IMR-90 (cell line): ENCODE results near the gene NFATC1. TPM values are rescaled to one million over a fixed set of nuclear protein-coding genes. Genes with fewer than 3 reads are reported as not detected.

Experiments used
- ATAC-seq: fragments of 200-7000 bp; cut with Tn5 transposase; 2 replicates; pipeline ENCODE4 v1.9.1; 2020; ENCODE audit warnings: low read depth, mild to moderate bottlenecking, moderate library complexity
- BruUV-seq: library from RNA; stranded (reverse); fragments of 400-500 nt; replicated peaks from 2 replicates; lab custom pipeline; 2021; lab: Mats Ljungman, UMichigan
- CTCF ChIA-PET: fragments of 300-600 bp; formaldehyde crosslinking; extraction: SDS; loops from one replicate; lab custom pipeline; 2021; ENCODE audit warnings: antibody characterized with exemption; lab: Yijun Ruan, JAX
- POLR2A ChIA-PET: fragments of 300-600 bp; sonication (Branson Sonifier 250); formaldehyde crosslinking; loops from one replicate; lab custom pipeline; 2022; ENCODE audit warnings: antibody characterized with exemption; ENCODE audit not compliant: unreplicated experiment; lab: Charles Lee
- DNase-seq: peaks from one replicate; pipeline ENCODE4 v3.0.0; 2013
- H2AFZ ChIP-seq: replicated peaks from 2 replicates; pipeline ENCODE3; 2013; ENCODE audit warnings: low read length, mild to moderate bottlenecking; ENCODE audit not compliant: poor library complexity
- H2AK5ac ChIP-seq: 2 replicates; pipeline ENCODE4 v1.6.1; 2013; ENCODE audit warnings: low read depth, low read length, inconsistent platforms
- H2AK9ac ChIP-seq: replicated peaks from 2 replicates; pipeline ENCODE3; 2013; ENCODE audit warnings: mild to moderate bottlenecking, low read depth, low read length, moderate library complexity; ENCODE audit not compliant: poor library complexity
- H2BK120ac ChIP-seq: 2 replicates; pipeline ENCODE4 v1.6.1; 2013; ENCODE audit warnings: low read depth, low read length, inconsistent platforms
- H2BK15ac ChIP-seq: 3 replicates; pipeline ENCODE4 v1.6.1; 2013; ENCODE audit warnings: low read depth, low read length, inconsistent platforms
- H2BK20ac ChIP-seq: 2 replicates; pipeline ENCODE4 v1.6.1; 2013; ENCODE audit warnings: low read depth, mild to moderate bottlenecking, inconsistent platforms, low read length, moderate library complexity
- H2BK5ac ChIP-seq: 2 replicates; pipeline ENCODE4 v1.6.1; 2013; ENCODE audit warnings: mild to moderate bottlenecking, low read depth, low read length, inconsistent platforms; ENCODE audit not compliant: poor library complexity, severe bottlenecking
- H3K14ac ChIP-seq: replicated peaks from 2 replicates; pipeline ENCODE4 v1.6.1; 2013; ENCODE audit warnings: low read depth, low read length, inconsistent platforms
- H3K18ac ChIP-seq: 2 replicates; pipeline ENCODE4 v1.6.1; 2013; ENCODE audit warnings: low read depth, low read length, control low read depth
- H3K23ac ChIP-seq: 2 replicates; pipeline ENCODE4 v1.6.1; 2013; ENCODE audit warnings: low read depth, low read length, inconsistent platforms
- H3K27ac ChIP-seq: 2 replicates; pipeline ENCODE4 v1.5.1; 2013; ENCODE audit warnings: mild to moderate bottlenecking, control low read depth, low read length; ENCODE audit not compliant: insufficient read depth
- H3K27me3 ChIP-seq: 2 replicates; pipeline ENCODE4 v1.6.1; 2013; ENCODE audit warnings: low read length; ENCODE audit not compliant: control insufficient read depth, insufficient read depth
- H3K36me3 ChIP-seq: 2 replicates; pipeline ENCODE4 v1.6.1; 2013; ENCODE audit warnings: low read length, mixed read lengths; ENCODE audit not compliant: control insufficient read depth, insufficient read depth
- H3K4ac ChIP-seq: 2 replicates; pipeline ENCODE4 v1.6.1; 2013; ENCODE audit warnings: low read depth, low read length, inconsistent platforms
- H3K4me1 ChIP-seq: 2 replicates; pipeline ENCODE4 v1.6.1; 2013; ENCODE audit warnings: low read length, mixed read lengths; ENCODE audit not compliant: control insufficient read depth, insufficient read depth
- H3K4me2 ChIP-seq: 2 replicates; pipeline ENCODE4 v1.6.1; 2013; ENCODE audit warnings: low read depth, mild to moderate bottlenecking, control low read depth, low read length, moderate library complexity
- H3K4me3 ChIP-seq: 2 replicates; pipeline ENCODE4 v1.5.1; 2013; ENCODE audit warnings: low read depth, mild to moderate bottlenecking, control low read depth, low read length, moderate library complexity; ENCODE audit not compliant: insufficient read depth
- H3K56ac ChIP-seq: 2 replicates; pipeline ENCODE4 v1.6.1; 2013; ENCODE audit warnings: low read length, inconsistent platforms; ENCODE audit not compliant: insufficient read depth; ENCODE audit errors: extremely low read depth
- H3K79me1 ChIP-seq, 2 experiments: 2 replicates each; pipeline ENCODE4 v1.6.1; 2013; ENCODE audit warnings: low read length in 2 of 2, inconsistent platforms in 1 of 2, low read depth in 1 of 2
- H3K9ac ChIP-seq: 2 replicates; pipeline ENCODE4 v1.6.1; 2013; ENCODE audit warnings: low read depth, low read length, control low read depth
- H3K9me1 ChIP-seq: 2 replicates; pipeline ENCODE4 v1.6.1; 2013; ENCODE audit warnings: low read length, inconsistent platforms; ENCODE audit not compliant: insufficient read depth
- H3K9me3 ChIP-seq: 2 replicates; pipeline ENCODE4 v1.6.1; 2013; ENCODE audit warnings: low read length; ENCODE audit not compliant: control insufficient read depth, insufficient read depth
- H4K20me1 ChIP-seq: 2 replicates; pipeline ENCODE4 v1.6.1; 2013; ENCODE audit warnings: low read length, inconsistent platforms; ENCODE audit not compliant: insufficient read depth
- H4K5ac ChIP-seq: 2 replicates; pipeline ENCODE4 v1.6.1; 2013; ENCODE audit warnings: mild to moderate bottlenecking, low read depth, low read length, control low read depth
- H4K8ac ChIP-seq, 2 experiments: 2 replicates each; pipeline ENCODE4 v1.6.1; 2013; ENCODE audit warnings: low read depth in 2 of 2, low read length in 2 of 2, control low read depth in 1 of 2, inconsistent platforms in 1 of 2
- H4K91ac ChIP-seq: 2 replicates; pipeline ENCODE4 v1.6.1; 2013; ENCODE audit warnings: low read depth, low read length, inconsistent platforms; ENCODE audit not compliant: insufficient read depth
- BHLHE40 ChIP-seq: fragments of 150-350 bp; IDR thresholded peaks from 2 replicates; pipeline ENCODE4 v1.6.1; 2016; ENCODE audit warnings: mild to moderate bottlenecking, low read depth, low read length
- CEBPB ChIP-seq: IDR thresholded peaks from 2 replicates; pipeline ENCODE4 v1.6.1; 2012; ENCODE audit warnings: low read depth, low read length, improper control_type of control experiment
- FOS ChIP-seq: fragments of 150-350 bp; IDR thresholded peaks from 2 replicates; pipeline ENCODE4 v1.6.1; 2016; ENCODE audit warnings: low read depth, low read length
- MAFK ChIP-seq: IDR thresholded peaks from 2 replicates; pipeline ENCODE4 v1.6.1; 2012; ENCODE audit warnings: low read depth, low read length, improper control_type of control experiment
- MXI1 ChIP-seq: IDR thresholded peaks from 2 replicates; pipeline ENCODE4 v1.6.1; 2012; ENCODE audit warnings: low read depth, mild to moderate bottlenecking, low read length, moderate library complexity, borderline replicate concordance
- POLR2A ChIP-seq: IDR thresholded peaks from 2 replicates; pipeline ENCODE4 v1.6.1; 2012; ENCODE audit warnings: mild to moderate bottlenecking, low read depth, low read length
- RAD21 ChIP-seq: IDR thresholded peaks from 2 replicates; pipeline ENCODE4 v1.6.1; 2012; ENCODE audit warnings: low read length, improper control_type of control experiment
- RFX5 ChIP-seq: IDR thresholded peaks from 2 replicates; pipeline ENCODE4 v1.8.0; 2012; ENCODE audit warnings: low read depth, mild to moderate bottlenecking, low read length, moderate library complexity
- WGBS, 2 experiments: methylation state at CpG; one replicate each; pipeline versions ENCODE4 v1.1.5 to v1.1.7; 2013; ENCODE audit warnings: missing lambda C conversion rate in 2 of 2; ENCODE audit not compliant: insufficient read length in 1 of 2; ENCODE audit errors: extremely low coverage in 2 of 2; 5-methylcytosine and 5-hydroxymethylcytosine counted together
- dilution Hi-C: fragments of 300-500 bp; cut with HindIII; formaldehyde crosslinking; loops from one replicate; pipeline ENCODE4 v1.14.3; 2018; ENCODE audit warnings: low sequenced_read_pairs; ENCODE audit not compliant: unreplicated experiment
- in situ Hi-C: fragments of 300-500 bp; cut with MboI; formaldehyde crosslinking; loops from 3 replicates; pipeline ENCODE4 v1.14.3; 2019; ENCODE audit warnings: low sequenced_read_pairs, inconsistent platforms, mixed read lengths
- intact Hi-C: fragments of 100-400 bp; cut with micrococcal nuclease; formaldehyde crosslinking; loops from 2 replicates; pipeline ENCODE4 v1.10.0; 2022
- polyA plus RNA-seq, 3 experiments: library from polyadenylated mRNA; depleted of rRNA; stranded (reverse); fragments of >200 nt; gene quantifications; 2 replicates each; pipeline ENCODE4 v1.2.3, GENCODE V29; 2012; ENCODE audit warnings: low replicate concordance in 1 of 3
- total RNA-seq: library from RNA; depleted of rRNA; stranded (reverse); fragments of >200 nt; gene quantifications from 2 replicates; pipeline ENCODE4 v1.2.3, GENCODE V29; 2012

NFATC1 gene
- total and polyA plus RNA-seq, 2 of the 4 experiments (the other 2 are of a cell fraction), result 0.36 to 1.8 TPM

DNA sequence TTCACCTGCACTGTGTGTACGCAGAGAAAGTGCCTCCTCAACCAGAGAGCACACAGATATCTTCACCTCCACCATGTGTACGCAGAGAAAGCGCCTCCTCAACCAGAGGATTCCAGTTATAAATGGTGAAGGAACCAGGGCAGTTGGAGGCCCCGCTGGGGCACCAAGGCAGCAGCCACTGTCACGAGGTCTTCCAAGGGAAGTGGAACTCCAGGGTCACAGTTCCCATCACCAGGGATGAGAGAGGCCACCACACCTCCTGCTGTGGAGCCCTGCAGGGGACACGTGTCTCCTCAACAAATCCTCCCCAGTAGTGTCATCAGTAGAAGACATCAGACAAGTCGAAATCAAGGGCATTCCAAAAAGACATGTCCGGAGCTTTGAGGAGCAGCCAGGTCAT lies 28.2 kb upstream of the NFATC1 start:
- dilution Hi-C loops (no loop called here), intact Hi-C loops (no loop called here), in situ Hi-C loops (no loop called here)
- no peak overlapping the region; the same call in 1 of the 2 replicates for H3K56ac ChIP-seq
- H4K91ac ChIP-seq, result no peak overlapping the region
- H2BK20ac ChIP-seq, result no peak overlapping the region
- no peak overlapping the region for H3K14ac ChIP-seq
- H3K23ac ChIP-seq, result no peak overlapping the region
- peaks cover 16% of the 10 kb centered on the region for H4K20me1 ChIP-seq
- no peaks in the 10 kb centered on the region for H3K27me3 ChIP-seq
- H3K27ac ChIP-seq, result no peak overlapping the region
- H2AFZ ChIP-seq, result no peak overlapping the region
- no peak for TF ChIP-seq POLR2A
- TF ChIP-seq BHLHE40, result no peak
- no peak for TF ChIP-seq RFX5
- no peak for TF ChIP-seq MAFK
- TF ChIP-seq FOS, result no peak
- TF ChIP-seq MXI1, result no peak
- TF ChIP-seq RAD21, result no peak
- no peak for TF ChIP-seq CEBPB
- H2BK5ac ChIP-seq, result no peak overlapping the region
- no peaks in the 10 kb centered on the region for H3K9me3 ChIP-seq
- H3K4me2 ChIP-seq, result no peak overlapping the region
- H2BK15ac ChIP-seq, result no peak overlapping the region; the same call in 2 of the 3 replicates
- ChIA-PET POLR2A (no interaction called here), CTCF (no interaction called here)
- no peaks in the 10 kb centered on the region; the same call in 1 of the 2 replicates for H3K36me3 ChIP-seq
- H4K8ac ChIP-seq, result no peak overlapping the region
- H2AK5ac ChIP-seq, result 0 out of 2 replicates have a peak overlapping the region, but pooled peaks have one; percentile 20
- H3K9ac ChIP-seq, result no peak overlapping the region
- WGBS, 2 experiments, result no CpG with 5 or more reads among the region's 8 CpGs
- no peak overlapping the region for H3K4ac ChIP-seq
- peaks cover 15% of the 10 kb centered on the region for H3K9me1 ChIP-seq
- no peak overlapping the region for H2BK120ac ChIP-seq
- ATAC-seq, result no peak
- BruUV-seq, result no TSS peak
- DNase-seq, result no peak
- peaks cover 14% of the 10 kb centered on the region for H3K4me1 ChIP-seq
- H3K79me1 ChIP-seq, result no peaks in the 10 kb centered on the region
- H3K18ac ChIP-seq, result no peak overlapping the region; the same call in 1 of the 2 replicates
- H3K4me3 ChIP-seq, result no peak overlapping the region
- no peak overlapping the region for H4K5ac ChIP-seq
- H2AK9ac ChIP-seq, result no peak overlapping the region
